ENCODE results near the gene TWIST2.

The TWIST2 gene

GRCh38 chr2:238883421-238883901 is 35.6 kb downstream of the TWIST2 start:
- H3K4me1 Mint-ChIP-seq, result no peaks in the 10 kb centered on the region
- H3K4me3 Mint-ChIP-seq, result no peak overlapping the region
- DNase-seq (ENCODE audit: low spot score in 2 of 2), result no peak
- no peak overlapping the region for H3K27ac Mint-ChIP-seq
- no peaks in the 10 kb centered on the region for H3K9me3 Mint-ChIP-seq
- no peak for ATAC-seq
- no peaks in the 10 kb centered on the region for H3K36me3 Mint-ChIP-seq

GRCh38 chr2:238884122-238884811 is 36.4 kb downstream of the TWIST2 start:
- no peak for ATAC-seq
- no peaks in the 10 kb centered on the region for H3K9me3 Mint-ChIP-seq
- no peaks in the 10 kb centered on the region for H3K36me3 Mint-ChIP-seq
- H3K4me3 Mint-ChIP-seq, result no peak overlapping the region
- H3K27ac Mint-ChIP-seq, result no peak overlapping the region
- H3K4me1 Mint-ChIP-seq, result no peaks in the 10 kb centered on the region
- no peak for DNase-seq (ENCODE audit: low spot score in 2 of 2)

DNA sequence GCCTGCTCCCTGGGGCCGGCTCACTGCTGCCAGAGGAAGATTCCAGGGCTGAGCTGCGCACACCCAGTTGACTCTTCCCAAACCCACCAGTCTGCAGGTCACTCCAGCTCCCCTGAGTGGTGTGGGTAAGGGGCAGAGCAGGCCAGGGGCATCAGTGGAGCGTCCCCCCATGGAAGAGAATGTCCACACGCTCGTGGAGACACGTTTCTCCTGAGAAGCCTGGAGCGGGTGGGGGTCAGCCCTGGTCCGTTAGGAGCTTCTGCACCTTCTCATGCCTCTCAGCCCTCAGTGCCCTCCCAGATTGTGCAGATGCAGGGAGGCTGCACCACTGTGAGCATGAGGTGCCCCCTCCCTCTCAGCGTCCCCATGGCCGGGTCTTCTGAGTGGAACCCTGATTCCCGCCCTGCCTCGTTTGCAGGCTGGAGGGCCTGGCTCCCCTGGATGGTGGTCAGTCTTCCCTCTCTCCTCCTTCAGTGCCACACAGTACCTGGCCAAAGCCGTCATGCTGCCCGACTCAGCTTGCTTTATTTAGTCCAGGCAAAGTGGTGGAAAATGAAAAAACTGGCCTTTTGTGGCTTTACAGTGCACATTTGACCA is 37.0 kb downstream of the TWIST2 start:
- no peaks in the 10 kb centered on the region for H3K9me3 Mint-ChIP-seq
- no peak for ATAC-seq
- DNase-seq (ENCODE audit: low spot score in 2 of 2), result no peak
- no peak overlapping the region for H3K4me3 Mint-ChIP-seq
- H3K36me3 Mint-ChIP-seq, result no peaks in the 10 kb centered on the region
- H3K4me1 Mint-ChIP-seq, result no peaks in the 10 kb centered on the region
- no peak overlapping the region for H3K27ac Mint-ChIP-seq

GRCh38 chr2:238886453-238887094 is 38.7 kb downstream of the TWIST2 start:
- Mint-ChIP-seq H3K27ac (no peak overlapping the region), H3K36me3 (no peaks in the 10 kb centered on the region), H3K4me1 (no peaks in the 10 kb centered on the region), H3K4me3 (no peak overlapping the region), H3K9me3 (no peaks in the 10 kb centered on the region)
- ATAC-seq (no peak), DNase-seq (ENCODE audit: low spot score in 2 of 2) (no peak)

- no peak overlapping the region for H3K4me3 Mint-ChIP-seq
- H3K36me3 Mint-ChIP-seq, result no peaks in the 10 kb centered on the region
- no peaks in the 10 kb centered on the region for H3K9me3 Mint-ChIP-seq
- ATAC-seq (no peak), DNase-seq (ENCODE audit: low spot score in 2 of 2) (no peak)
- no peaks in the 10 kb centered on the region for H3K4me1 Mint-ChIP-seq
- no peak overlapping the region for H3K27ac Mint-ChIP-seq
These were observed 39.7 kb downstream of the TWIST2 start for GRCh38 chr2:238887616-238888015.

DNA sequence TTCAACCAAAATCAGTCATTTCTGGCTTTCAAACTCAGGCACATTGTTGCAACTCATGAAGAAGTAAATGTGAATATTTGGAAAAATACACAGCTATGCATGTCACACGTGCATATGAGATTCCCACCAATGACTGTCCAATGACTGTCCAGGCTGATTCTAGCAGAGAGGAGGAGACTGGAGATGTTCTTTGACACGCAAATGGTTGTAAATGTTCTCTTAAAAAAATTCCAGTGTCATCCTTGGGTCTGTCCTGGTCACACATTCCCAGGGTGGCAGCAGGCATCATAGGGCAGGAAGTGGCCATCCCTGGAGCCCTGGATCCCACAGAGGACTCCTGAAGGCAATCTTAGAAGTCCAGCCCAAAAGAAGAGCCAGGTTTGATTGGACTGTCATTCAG is 40.9 kb downstream of the TWIST2 start:
- no peaks in the 10 kb centered on the region for H3K4me1 Mint-ChIP-seq
- ATAC-seq, result no peak

DNA sequence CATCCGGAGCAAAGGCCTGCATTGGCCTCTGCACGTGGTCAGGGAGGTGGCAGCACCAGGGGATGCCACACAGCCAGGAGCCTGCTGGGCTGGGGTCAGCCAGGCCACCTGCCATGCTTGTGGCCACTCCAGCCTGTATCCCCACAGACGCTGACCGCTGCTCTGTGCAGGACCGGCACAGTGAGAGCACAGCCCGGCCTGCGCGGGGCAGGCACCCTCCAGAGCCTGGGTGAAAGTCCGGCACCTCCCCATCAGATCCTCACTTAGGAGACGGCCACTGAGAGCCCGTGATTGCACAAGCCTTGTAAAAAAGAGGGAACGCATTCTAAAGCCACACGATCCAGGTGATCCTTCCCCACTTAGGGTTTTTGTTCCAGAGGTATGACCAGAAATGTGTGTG is 42.2 kb downstream of the TWIST2 start:
- H3K36me3 Mint-ChIP-seq, result no peaks in the 10 kb centered on the region
- no peaks in the 10 kb centered on the region for H3K4me1 Mint-ChIP-seq
- H3K27ac Mint-ChIP-seq, result no peak overlapping the region
- DNase-seq (ENCODE audit: low spot score in 2 of 2) (no peak), ATAC-seq (peak; percentile 12)
- H3K9me3 Mint-ChIP-seq, result no peaks in the 10 kb centered on the region
- no peak overlapping the region for H3K4me3 Mint-ChIP-seq

More for the DNA sequence above, 40.9 kb downstream of the TWIST2 start:
- H3K27ac Mint-ChIP-seq, result no peak overlapping the region
- H3K4me3 Mint-ChIP-seq, result no peak overlapping the region
- DNase-seq (ENCODE audit: low spot score in 2 of 2), result no peak
- H3K9me3 Mint-ChIP-seq, result no peaks in the 10 kb centered on the region
- no peaks in the 10 kb centered on the region for H3K36me3 Mint-ChIP-seq

GRCh38 chr2:238890618-238891456 is 43.0 kb downstream of the TWIST2 start:
- H3K4me3 Mint-ChIP-seq, result no peak overlapping the region
- H3K4me1 Mint-ChIP-seq, result no peaks in the 10 kb centered on the region
- ATAC-seq, result no peak
- H3K36me3 Mint-ChIP-seq, result no peaks in the 10 kb centered on the region
- no peak for DNase-seq (ENCODE audit: low spot score in 2 of 2)
- no peaks in the 10 kb centered on the region for H3K9me3 Mint-ChIP-seq
- H3K27ac Mint-ChIP-seq, result no peak overlapping the region

GRCh38 chr2:238891457-238892203 is 43.7 kb downstream of the TWIST2 start:
- H3K36me3 Mint-ChIP-seq, result no peaks in the 10 kb centered on the region
- no peak for ATAC-seq
- H3K9me3 Mint-ChIP-seq, result no peaks in the 10 kb centered on the region
- H3K27ac Mint-ChIP-seq, result no peak overlapping the region
- no peak overlapping the region for H3K4me3 Mint-ChIP-seq
- no peak for DNase-seq (ENCODE audit: low spot score in 2 of 2)
- H3K4me1 Mint-ChIP-seq, result no peaks in the 10 kb centered on the region

DNA sequence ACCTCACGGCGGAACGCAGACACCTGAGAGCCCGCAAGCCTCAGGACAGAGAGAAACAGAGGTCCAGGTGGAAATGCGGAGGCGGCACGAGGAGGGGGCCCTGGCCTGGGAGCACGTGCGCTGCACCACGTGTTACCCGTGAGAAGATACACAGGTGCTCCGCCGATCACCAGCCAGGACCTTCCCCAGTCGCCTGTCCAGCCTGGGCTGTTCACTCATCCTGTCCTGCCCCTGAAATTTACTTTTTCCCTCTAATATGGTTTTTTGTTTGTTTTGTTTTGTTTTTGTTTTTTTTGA is 44.3 kb downstream of the TWIST2 start:
- Mint-ChIP-seq H3K36me3 (no peaks in the 10 kb centered on the region), H3K9me3 (no peaks in the 10 kb centered on the region), H3K4me1 (no peaks in the 10 kb centered on the region), H3K27ac (no peak overlapping the region), H3K4me3 (no peak overlapping the region)
- DNase-seq (ENCODE audit: low spot score in 2 of 2) (no peak), ATAC-seq (no peak)

DNA sequence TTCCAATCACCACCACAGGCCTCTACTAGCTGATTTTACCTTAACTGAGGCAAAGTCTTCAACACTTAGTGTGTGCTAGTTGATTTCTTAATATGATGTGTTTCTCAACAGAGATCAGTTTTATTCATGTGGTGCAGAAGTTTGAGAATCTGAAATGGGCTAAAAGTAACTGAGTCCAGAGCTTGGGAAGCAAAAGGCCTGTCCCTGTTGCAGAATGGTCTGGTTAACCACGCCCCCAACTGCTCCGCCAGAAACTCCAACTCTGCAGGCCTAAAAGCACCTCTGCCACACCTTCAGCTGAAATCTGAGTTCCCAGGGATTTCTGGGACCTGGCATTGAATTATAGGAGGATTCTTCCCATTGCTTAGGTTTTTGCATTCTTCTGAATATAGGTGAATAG is 44.9 kb downstream of the TWIST2 start:
- ATAC-seq, result no peak
- Mint-ChIP-seq H3K4me3 (no peak overlapping the region), H3K4me1 (no peaks in the 10 kb centered on the region), H3K36me3 (no peaks in the 10 kb centered on the region), H3K9me3 (no peaks in the 10 kb centered on the region), H3K27ac (no peak overlapping the region)
- no peak for DNase-seq (ENCODE audit: low spot score in 2 of 2)

DNA sequence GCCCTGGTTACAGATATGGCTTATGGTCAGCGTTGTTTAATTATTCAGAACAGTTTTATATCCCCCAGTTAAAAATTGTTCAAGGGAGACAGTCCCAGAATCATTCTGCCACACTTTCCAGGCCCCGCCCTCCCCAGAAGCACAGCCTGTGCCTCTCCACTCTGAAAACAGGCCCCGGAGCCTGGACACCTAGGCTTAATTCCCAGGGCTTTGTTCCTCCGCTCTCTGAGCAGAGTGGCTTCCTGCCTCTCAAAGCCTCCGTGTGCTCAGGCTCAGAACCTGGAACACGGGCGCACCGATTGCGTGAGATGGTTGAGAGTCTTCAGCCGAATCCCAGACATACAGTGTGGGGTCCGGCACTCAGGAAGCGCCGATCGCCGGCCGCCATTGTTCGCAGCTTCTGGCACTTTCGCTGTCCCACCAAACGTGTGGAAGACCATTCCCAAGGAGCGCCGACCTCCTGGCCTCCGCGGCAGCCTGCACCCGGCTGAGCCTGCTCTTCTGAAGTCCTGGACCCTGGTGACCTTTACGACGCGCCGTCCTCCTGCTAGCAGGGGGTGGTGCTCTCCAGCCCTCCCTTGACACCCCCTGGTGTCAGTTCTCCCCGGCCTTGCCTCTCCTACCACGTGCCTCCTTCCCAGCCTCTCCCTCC is 45.6 kb downstream of the TWIST2 start:
- ATAC-seq (no peak), DNase-seq (ENCODE audit: low spot score in 2 of 2) (no peak)
- no peaks in the 10 kb centered on the region for H3K9me3 Mint-ChIP-seq
- H3K4me1 Mint-ChIP-seq, result no peaks in the 10 kb centered on the region
- H3K36me3 Mint-ChIP-seq, result no peaks in the 10 kb centered on the region
- H3K4me3 Mint-ChIP-seq, result no peak overlapping the region
- no peak overlapping the region for H3K27ac Mint-ChIP-seq

DNA sequence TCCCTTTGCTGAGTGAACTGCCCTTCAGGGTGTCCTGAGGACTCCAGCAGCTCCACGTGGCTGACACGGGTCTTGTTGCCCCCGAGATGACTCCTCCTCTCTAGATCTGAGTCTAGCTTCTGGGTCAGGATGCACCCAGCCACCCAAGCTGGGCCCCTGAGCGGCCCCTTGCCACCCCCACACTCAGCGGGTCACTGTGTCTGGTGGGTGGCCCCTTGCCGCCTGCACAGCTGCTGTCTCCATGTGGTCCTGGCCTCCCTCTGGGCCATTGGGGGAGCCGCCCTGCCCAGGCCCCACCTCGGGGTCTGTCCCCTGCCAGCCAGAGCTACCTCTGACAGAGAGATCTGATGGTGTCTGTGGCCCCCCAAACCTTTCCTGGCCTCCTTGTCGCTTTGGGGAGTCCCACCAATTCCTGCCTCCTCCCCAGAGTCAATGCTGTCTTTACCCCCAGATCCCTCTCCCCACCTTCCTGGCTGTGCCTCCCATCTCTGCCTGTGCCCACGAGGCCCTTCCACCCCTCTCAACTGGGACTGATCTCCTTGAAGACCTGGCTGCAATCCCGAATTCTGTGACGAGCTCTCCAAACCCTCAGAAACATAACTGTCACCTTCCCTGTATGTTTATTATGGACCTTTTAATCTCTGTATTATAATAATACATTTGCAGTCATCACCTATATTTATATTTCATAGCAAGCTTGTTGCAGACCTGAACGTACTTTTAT is 46.5 kb downstream of the TWIST2 start:
- H3K36me3 Mint-ChIP-seq, result no peaks in the 10 kb centered on the region
- no peaks in the 10 kb centered on the region for H3K4me1 Mint-ChIP-seq
- ATAC-seq, result no peak
- no peaks in the 10 kb centered on the region for H3K9me3 Mint-ChIP-seq
- no peak for DNase-seq (ENCODE audit: low spot score in 2 of 2)
- H3K27ac Mint-ChIP-seq, result no peak overlapping the region
- H3K4me3 Mint-ChIP-seq, result no peak overlapping the region

- H3K4me1 Mint-ChIP-seq, result no peaks in the 10 kb centered on the region
- no peaks in the 10 kb centered on the region for H3K9me3 Mint-ChIP-seq
- H3K4me3 Mint-ChIP-seq, result no peak overlapping the region
- DNase-seq (ENCODE audit: low spot score in 2 of 2) (no peak), ATAC-seq (no peak)
- H3K36me3 Mint-ChIP-seq, result no peaks in the 10 kb centered on the region
- no peak overlapping the region for H3K27ac Mint-ChIP-seq
These were observed 47.0 kb downstream of the TWIST2 start for GRCh38 chr2:238894950-238895298.

All from stimulated activated effector memory CD8-positive, alpha-beta T cell treated with anti-CD3 and anti-CD28 coated beads, Interleukin-12 subunit alpha, Interleukin-12 subunit beta, amount 100 ng/mL, for 72 hours (primary cell).